Measurements from ENCODE around the gene GSTK1. TPM values are rescaled to one million over a fixed set of nuclear protein-coding genes. Genes with fewer than 3 reads are reported as not detected.
A peak's percentile ranks its signal among the peaks of the same experiment; 100 is the strongest.

The GSTK1 gene
- total RNA-seq, 6 experiments from 2014 or later = 209 to 315 (median 257) TPM

DNA sequence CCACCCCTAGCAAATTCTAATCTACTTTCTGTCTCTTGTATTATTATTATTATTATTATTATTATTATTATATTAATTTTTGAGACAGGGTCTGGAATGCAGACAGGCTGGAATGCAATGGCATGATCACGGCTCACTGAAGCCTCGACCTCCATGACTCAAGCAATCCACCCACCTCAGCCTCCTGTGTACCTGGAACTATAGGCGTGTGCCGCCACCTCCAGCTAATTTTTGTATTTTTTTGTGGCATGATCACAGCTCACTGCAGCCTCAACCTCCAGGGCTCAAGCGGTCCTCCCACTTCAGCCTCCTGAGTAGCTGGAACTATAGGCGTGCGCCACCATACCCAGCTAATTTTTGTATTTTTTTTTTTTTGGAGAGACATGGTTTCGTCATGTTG lies 18.9 kb downstream of the GSTK1 start:
- intact Hi-C loops (cut with DNase I) = no loop called here
- WGBS (ENCODE audit: insufficient coverage, low coverage, low lambda C conversion rate, missing lambda C conversion rate) = 92% methylated on average over 7 of the region's 8 CpGs
- ATAC-seq (no peak), DNase-seq (no peak)
- Histone ChIP-seq H3K27me3 (no peaks in the 10 kb centered on the region), H3K27ac (no peak overlapping the region), H3K4me3 (no peak overlapping the region), H3K4me1 (peaks cover 0 to 18% (median 2%) of the 10 kb centered on the region in 4 donors), H3K9me3 (no peaks in the 10 kb centered on the region), H3K36me3 (no peaks in the 10 kb centered on the region)
- TF ChIP-seq, protein P1, sequence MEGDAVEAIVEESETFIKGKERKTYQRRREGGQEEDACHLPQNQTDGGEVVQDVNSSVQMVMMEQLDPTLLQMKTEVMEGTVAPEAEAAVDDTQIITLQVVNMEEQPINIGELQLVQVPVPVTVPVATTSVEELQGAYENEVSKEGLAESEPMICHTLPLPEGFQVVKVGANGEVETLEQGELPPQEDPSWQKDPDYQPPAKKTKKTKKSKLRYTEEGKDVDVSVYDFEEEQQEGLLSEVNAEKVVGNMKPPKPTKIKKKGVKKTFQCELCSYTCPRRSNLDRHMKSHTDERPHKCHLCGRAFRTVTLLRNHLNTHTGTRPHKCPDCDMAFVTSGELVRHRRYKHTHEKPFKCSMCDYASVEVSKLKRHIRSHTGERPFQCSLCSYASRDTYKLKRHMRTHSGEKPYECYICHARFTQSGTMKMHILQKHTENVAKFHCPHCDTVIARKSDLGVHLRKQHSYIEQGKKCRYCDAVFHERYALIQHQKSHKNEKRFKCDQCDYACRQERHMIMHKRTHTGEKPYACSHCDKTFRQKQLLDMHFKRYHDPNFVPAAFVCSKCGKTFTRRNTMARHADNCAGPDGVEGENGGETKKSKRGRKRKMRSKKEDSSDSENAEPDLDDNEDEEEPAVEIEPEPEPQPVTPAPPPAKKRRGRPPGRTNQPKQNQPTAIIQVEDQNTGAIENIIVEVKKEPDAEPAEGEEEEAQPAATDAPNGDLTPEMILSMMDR (IDR thresholded peaks at IDR 0.05) = no peak
- no peak for TF ChIP-seq POLR2A (IDR thresholded peaks at IDR 0.05)

DNA sequence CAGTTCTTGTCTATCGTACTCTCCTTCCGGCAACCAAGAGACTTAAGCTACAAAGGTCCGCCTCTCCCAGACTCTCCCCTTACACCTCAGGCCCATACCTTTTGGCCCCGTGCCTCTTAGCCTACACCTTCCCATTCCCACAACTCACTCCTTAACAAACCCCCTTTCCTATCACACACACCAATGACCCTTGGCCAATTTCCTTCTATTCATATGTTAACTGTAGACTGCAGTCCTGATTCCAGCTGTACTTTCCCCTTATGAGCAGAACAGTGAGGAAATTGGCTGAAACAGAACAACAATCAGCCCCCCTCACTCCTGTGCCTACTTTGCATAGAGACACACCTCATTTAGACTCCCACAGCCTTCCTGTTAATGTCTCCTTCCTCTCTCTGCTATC lies 20.1 kb downstream of the GSTK1 start:
- H3K4me3 ChIP-seq = no peak overlapping the region
- peaks cover 0 to 26% (median 6%) of the 10 kb centered on the region in 4 donors for H3K4me1 ChIP-seq
- no peaks in the 10 kb centered on the region for H3K9me3 ChIP-seq
- intact Hi-C loops (cut with DNase I) = no loop called here
- ATAC-seq = no peak
- H3K36me3 ChIP-seq = no peaks in the 10 kb centered on the region
- 84% methylated on average over 4 of the region's 4 CpGs for WGBS (ENCODE audit: insufficient coverage, low coverage, low lambda C conversion rate, missing lambda C conversion rate)
- TF ChIP-seq, protein P1 (IDR thresholded peaks at IDR 0.05) = no peak
- TF ChIP-seq POLR2A (IDR thresholded peaks at IDR 0.05) = no peak
- no peaks in the 10 kb centered on the region for H3K27me3 ChIP-seq
- H3K27ac ChIP-seq = no peak overlapping the region
- no peak for DNase-seq

DNA sequence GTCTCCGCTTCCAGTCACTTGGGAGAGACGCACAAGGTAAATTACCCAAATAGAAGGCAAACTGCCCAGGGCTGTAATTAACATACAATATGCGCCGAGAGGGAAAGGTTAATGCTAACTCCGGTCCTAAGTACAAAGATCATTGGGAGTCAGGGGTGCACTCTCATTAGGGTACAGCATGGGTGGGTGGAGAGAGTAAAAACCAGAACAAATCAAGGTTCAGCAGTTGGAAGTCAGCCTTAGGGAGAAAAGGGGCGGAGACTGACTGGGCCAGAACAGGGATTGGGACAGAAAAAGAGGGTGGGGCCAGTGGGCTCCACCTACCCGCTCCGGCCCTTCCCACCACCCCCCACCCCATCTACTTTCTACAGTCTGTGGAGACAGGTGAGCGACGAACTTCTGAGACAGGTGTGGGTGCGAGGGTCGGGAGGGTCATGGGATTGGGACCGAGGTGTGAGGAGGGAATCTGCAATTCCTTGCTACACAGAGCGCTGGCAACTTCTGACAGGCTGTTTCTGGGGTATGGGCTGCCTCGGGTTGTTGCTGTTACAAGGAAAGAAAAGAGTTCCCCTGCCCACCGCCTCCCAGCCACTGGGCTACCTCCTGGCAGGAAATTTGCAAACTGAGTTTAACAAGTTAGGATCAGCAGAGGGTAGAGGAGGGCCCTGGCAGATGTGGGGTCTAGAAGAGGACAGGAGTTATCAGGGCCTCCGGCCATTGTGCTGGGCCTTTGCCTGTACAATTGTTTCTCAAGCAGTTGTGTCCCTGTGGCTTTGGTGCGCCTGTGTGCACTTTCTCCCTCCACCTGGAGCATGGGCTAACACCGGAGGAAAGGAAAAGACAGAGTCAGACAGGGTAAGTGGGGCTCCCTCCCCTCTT lies 21.6 kb downstream of the GSTK1 start, which contains the start of gene TMEM139:
Gene TMEM139, plus strand, starts transcription at position 368 of the 879 bp plus-strand sequence. CDS start 1,000 bp downstream, outside the sequence.
- intact Hi-C loops (cut with DNase I) = no loop called here
- ATAC-seq = peak; percentile 62 to 82 (median 76)
- no peaks in the 10 kb centered on the region for H3K9me3 ChIP-seq

DNA sequence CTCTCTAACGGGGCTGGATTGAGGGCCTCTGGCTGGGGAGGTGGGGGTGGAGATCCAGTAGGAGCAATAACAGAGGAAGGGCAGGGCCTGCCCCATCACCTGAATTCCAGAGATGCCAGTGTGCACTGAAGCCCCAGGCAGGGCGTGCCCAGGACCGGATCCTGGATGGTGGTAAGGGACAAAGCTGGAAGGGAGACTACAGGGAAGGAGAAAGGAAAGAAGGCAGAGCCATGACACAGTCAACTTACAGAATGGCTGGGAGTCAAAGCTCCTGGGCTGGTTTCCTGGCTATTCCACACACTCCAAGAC lies 22.2 kb downstream of the GSTK1 start:
- H3K4me3 ChIP-seq = peak overlapping the region; percentile 17 to 59 (median 45)
- ATAC-seq = peak in 1 of 4 donors; percentile 3

More for the DNA sequence above, 21.6 kb downstream of the GSTK1 start, which contains the start of gene TMEM139:
- peak within 1 kb of the TSS in 2 of 3 donors; percentile 48 to 72 for H3K27ac ChIP-seq
- peaks cover 0 to 38% (median 6%) of the 10 kb centered on the region in 4 donors for H3K4me1 ChIP-seq
- no peaks in the 10 kb centered on the region for H3K36me3 ChIP-seq
- no peaks in the 10 kb centered on the region for H3K27me3 ChIP-seq
- DNase-seq = peak; percentile 46 to 91 (median 78)
- H3K4me3 ChIP-seq = peak within 1 kb of the TSS; percentile 17 to 59 (median 45)
- 48% methylated on average over 14 of the region's 19 CpGs for WGBS (ENCODE audit: insufficient coverage, low coverage, low lambda C conversion rate, missing lambda C conversion rate)
- no peak for TF ChIP-seq POLR2A (IDR thresholded peaks at IDR 0.05)
- TF ChIP-seq, protein P1 (IDR thresholded peaks at IDR 0.05) = no peak

More for the DNA sequence above, 22.2 kb downstream of the GSTK1 start:
- Histone ChIP-seq H3K27ac (peak overlapping the region in 1 of 3 donors; percentile 72), H3K36me3 (no peaks in the 10 kb centered on the region), H3K4me1 (peaks cover 0 to 39% (median 6%) of the 10 kb centered on the region in 4 donors), H3K27me3 (no peaks in the 10 kb centered on the region), H3K9me3 (no peaks in the 10 kb centered on the region)
- intact Hi-C loops (cut with DNase I) = no loop called here
- WGBS (ENCODE audit: insufficient coverage, low coverage, low lambda C conversion rate, missing lambda C conversion rate) = 52% methylated on average over 3 of the region's 3 CpGs
- DNase-seq = peak in 1 of 3 donors; percentile 35
- TF ChIP-seq, protein P1 (IDR thresholded peaks at IDR 0.05) = no peak
- TF ChIP-seq POLR2A (IDR thresholded peaks at IDR 0.05) = no peak
